ENCODE results near the gene RADX.
"Not testable (repeated sequence)": the region's sequence is repeated elsewhere in the genome, so short reads cannot be mapped to it uniquely, and the experiment has no call there.

The RADX gene, protein sequence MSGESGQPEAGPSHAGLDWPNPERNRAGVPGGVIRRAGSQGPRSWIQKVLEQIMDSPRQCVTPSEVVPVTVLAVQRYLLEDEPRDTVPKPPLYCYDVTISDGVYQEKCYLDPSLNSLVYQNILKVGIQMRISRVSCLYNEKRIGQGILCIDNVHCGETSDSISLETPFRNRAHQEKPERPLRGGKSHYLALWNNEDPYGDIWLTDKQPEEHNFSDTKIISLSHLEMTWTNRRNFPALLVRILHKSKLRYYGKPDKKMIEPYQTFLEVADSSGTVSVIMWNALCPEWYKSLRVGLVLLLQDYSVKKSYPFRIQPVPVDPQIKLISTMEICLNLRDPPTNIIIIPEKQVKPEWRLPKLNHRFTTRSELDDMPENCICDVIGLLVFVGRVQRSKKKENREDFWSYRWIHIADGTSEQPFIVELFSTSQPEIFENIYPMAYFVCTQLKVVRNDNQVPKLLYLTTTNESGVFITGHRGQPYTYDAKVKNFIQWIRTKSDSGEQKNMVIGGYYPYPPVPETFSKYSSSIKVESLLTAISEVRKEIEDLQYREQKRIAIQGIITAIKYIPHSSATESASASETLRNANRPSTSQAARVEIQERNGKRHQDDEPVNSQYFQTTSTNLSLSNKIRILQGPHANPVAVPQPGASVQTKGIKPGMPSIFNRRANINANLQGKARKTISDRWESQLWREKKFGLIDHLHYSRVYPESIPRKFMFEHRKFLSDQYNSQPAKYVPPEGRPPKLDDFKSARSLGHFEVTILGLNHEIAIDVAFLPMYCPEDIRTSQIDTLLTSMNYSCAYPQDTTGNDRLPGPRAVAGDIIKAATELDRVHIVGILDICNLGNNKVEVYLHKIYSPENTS

DNA sequence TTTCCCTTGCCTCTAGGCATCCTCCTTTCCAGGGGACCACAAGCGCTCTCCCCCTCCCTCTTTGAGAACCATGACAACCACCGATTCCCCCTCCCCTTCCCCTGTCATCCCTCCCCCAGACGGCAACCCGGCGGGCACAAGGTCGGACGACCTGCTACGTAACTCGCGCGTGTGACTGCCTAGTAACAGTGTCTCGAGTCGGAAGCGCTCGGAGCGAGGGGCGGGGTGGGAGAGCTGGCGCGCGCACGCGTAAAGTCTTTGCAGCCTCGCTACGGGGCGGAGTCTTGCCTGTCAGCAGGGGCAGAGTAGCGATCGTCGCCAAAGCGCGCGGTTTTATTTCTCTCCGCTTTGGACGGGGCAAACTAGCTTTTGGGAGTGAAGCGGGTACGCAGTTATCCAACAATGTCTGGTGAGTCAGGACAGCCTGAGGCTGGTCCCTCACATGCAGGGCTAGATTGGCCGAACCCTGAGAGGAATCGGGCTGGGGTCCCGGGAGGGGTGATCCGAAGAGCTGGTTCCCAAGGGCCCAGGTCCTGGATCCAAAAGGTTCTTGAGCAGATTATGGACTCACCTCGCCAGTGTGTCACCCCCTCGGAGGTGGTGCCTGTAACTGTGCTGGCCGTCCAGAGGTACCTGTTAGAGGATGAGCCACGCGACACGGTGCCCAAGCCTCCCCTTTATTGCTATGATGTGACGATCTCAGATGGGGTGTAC is at the start of gene RADX:
TSS of gene RADX (plus strand) at position 300 of the 714 bp plus-strand sequence. CDS start at position 403, 103 bp downstream.
- DNase-seq, result peak; percentile 89

DNA sequence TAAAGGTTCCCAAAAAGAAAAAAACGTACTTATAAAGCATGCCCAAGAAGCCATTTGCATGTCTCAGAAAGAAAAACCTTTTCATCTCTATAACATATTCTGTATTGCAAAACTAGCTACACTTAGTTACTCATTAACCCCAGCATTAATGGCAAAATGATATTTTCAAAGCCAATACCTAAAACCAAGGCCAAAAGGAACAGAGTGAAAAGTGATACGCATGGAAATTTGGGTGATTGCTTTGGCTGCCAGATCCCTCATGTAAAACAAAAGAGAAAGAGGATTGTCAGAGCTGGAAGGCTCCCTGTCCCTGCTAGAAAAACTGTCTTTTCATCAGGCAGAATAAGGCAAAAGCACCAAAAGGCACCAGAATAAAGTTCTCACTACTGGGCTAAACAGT is 46.8 kb upstream of the RADX start:
- no peak for DNase-seq

DNA sequence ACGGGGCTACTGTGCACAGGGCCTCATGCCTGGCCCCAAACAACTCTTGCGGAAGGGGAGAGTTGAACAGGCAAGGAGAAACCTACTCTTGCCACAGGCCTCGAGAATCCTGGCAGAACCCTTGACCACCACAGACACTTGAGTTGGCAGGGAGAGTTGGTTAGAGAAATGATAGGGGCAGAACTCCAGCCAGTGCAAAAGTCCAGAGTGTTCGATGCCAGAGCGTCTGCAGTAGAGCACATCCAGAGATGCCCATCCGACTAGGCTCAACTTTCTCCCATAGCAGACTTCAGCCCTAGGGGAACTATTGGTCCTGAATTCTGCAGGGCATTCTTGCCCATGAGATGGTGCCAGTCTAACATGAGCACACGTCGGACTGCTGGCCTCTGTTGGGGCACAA is 45.4 kb upstream of the RADX start:
- no peak for DNase-seq

DNA sequence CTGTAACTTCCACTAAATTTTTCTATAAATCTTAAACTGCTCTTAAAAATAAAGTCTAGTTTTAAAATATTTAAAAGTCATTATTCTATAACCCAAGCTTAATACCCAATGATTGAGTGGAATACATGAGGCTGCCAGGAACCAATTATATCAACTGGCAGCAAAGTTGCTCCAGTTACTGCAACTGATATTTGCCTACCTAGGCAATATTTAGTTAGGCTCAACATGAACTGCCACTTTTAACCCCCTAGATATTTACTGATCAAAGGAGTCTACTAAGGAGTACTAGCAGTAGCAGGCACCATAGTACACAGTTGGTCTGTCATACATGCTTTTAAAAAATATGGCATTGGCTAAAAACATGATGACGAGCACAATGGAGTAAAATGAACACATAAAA is 29.9 kb upstream of the RADX start:
- no peak for DNase-seq

DNA sequence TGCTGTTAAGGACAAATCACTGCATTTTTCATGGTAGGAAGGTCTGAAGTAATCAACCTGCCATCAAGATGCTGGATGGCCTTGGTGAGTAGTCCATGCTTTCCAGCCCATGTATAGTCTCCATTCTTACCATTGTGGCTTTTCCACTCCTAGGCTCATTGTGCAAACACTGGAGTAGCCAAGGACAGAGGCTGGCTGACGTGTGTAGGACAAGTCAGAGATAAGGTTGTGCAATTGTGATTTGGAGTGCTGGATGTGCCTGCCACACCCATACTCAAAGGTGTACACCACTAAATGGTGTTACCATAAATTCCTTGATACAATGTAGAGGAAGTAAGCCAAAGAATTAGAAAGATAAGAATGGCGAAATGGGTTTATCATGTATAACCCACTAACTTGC is 26.3 kb upstream of the RADX start:
- DNase-seq, result no peak

DNA sequence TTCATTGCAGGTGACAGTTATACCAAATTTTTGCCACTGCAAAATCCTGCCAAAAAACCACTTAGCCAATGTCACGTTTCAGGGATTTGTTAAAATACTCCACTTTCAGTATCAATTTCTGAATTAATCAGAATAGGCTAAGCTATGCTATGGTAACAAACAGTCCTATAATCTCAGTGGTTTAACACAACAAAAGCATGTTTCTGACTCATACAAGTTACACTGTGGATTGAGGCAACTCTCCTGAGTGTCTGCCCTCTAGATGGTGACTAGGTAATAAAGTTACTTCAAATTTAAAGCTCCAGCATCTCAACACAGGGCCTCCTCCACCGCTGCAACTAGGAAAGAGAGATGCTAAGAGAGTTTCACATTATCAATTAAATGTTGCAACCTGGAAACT is 23.0 kb upstream of the RADX start:
- no peak for DNase-seq

DNA sequence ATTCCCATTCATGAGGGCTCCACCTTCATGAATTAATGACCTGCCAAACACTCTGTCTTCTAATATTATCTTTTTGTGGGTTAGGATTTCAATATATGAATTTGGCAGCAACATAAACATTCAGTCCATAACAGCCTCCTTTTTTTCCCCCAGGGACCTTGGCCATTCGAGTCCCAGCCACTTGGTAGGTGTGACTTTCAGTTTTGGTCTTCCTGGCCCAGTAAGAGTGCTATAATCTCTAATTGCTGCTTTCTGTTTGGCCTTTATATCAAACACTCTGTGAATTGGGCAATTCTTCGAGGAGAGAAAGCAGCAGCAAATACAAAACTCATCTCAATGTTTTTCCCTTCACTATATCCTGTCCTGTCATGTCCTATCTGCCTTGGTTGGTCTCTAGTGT is 12.4 kb upstream of the RADX start:
- no peak for DNase-seq

DNA sequence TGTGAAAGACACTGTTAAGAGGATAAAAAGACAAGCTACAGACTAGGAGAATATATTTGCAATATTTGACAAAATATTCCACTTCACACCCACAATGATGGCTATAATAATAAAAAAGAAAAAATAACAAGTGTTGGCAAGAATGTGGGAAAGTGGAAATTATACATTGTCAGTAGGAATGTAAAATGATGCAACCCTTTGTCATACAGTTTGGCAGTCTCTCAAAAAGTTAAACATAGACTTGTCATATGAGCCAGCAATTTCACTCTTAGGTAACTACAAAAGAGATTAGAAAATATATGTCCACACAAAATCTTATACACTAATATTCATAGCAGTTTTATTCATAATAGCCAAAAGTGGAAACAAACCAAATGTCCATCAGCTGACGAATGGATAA is 5.2 kb upstream of the RADX start:
- no peak for DNase-seq

DNA sequence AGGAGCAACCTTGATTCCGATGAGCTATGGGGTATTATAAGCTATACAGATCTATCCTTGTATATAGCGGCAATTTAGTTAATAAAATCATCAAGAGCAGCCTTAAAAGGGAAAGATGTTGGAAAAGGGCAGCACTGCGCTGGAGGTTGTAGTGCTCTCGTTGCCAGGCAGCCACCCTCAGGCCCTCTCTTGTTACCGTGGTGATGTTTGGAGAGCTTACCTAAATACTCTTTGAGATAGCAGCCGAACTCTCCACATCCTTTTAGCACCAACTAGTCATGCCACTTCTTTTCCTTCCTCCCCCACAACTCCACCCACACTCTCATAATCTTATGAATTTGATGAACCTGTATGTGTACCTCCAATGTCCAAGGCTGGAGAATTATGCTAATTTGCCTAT is 3.8 kb upstream of the RADX start:
- no peak for DNase-seq

DNA sequence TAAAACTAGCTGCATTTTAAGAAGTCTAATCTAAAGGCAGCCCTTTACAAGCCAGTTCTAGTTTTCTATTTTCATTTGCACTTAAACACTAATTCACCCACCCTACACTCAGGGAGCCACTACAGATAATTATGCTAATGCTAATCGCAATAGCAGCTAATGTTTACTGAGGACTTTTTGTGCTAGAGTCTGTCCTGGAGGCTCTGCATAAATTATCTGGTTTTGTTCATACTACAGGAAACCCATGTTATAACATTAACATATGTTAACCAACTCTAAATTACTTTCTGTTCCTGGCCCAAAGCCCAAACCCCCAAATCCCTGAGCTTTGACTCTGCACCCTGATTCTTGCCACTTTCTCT is 480 bp upstream of the RADX start:
- no peak for DNase-seq

DNA sequence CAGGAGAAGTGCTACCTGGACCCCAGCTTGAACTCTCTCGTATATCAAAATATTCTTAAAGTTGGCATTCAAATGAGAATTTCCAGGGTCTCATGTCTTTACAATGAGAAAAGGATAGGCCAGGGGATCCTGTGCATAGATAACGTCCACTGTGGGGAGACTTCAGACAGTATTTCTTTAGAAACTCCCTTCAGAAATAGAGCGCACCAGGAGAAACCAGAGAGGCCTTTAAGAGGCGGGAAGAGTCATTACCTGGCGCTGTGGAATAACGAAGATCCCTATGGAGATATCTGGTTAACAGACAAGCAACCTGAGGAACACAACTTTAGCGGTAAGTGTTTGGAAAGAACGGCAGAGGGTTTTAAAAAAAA is 600 bp downstream of the RADX start:
- DNase-seq, result peak; percentile 30

DNA sequence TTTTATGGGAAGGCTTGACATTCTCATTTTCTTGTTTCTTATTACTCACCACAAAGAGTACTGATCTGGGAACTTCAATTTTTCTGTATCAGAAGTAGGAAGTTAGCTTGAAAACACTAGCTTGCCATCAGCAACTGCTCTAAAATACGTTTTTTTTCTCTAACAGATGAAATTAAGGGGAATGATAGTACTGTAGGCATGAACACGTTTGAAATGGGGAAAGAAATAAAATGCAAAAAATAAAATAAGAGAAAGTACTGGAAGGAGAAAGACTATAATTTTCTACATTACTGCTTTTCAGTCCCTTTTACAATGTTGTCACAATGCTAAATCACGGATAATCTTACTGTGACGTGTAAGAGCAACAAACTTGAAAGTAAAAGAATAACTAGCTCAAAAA is 1.5 kb downstream of the RADX start:
- DNase-seq, result no peak

DNA sequence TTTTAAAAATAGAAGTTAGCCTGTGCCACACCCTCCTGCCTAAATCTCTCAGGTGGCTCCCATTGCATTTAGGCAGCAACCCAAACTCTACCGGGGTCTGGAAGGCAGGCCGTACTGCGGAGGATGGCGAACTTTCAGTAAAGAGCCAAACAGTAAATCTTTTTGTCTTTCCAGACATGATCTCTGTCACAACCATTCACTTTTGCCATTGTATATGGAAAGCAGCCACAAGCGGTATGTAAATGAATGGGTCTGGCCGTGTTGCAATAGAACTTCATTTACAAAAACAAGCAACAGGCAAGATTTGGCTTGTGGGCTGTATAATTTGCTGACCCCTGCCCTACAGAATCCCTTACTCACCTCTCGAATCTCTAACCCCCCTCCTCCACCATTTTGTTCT is 3.3 kb downstream of the RADX start:
- no peak for DNase-seq

DNA sequence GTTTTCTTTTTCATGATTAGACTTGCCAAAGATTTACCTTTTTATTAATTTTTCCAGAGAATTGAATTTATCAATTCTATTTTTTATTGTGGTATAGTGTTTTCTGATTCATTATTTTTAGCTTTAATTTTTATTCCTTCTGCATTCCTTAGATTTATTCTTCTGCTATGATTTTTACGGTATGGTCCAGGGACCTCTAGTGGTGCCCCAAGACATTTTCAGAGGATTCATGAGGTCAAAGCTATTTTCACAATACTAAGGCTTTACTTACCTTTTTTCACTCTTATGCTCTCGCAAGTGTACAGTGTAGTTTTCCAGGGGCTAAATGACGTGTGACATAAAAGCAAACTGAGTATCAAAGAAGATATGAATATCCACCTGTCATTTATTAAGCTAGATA is 8.0 kb downstream of the RADX start:
- peak; percentile 18 for DNase-seq

DNA sequence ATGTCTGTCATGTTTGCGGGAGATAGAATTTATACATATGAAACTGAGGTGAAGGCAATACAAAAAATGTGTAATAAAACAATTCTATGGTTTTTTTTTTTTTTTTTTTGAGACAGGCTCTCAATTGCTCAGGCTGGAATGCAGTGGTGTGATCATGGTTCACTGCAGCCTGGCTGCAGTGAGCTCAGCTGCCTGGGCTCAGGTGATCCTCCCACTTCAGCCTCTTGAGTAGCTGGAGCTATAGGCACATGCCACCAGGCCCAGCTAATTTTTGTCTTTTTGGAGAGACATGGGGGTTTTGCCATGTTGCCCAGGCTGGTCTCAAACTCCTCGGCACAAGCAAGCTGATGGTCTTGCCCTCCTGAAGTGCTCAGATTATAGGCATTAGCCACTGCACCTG is 10.1 kb downstream of the RADX start:
- DNase-seq, result no peak

DNA sequence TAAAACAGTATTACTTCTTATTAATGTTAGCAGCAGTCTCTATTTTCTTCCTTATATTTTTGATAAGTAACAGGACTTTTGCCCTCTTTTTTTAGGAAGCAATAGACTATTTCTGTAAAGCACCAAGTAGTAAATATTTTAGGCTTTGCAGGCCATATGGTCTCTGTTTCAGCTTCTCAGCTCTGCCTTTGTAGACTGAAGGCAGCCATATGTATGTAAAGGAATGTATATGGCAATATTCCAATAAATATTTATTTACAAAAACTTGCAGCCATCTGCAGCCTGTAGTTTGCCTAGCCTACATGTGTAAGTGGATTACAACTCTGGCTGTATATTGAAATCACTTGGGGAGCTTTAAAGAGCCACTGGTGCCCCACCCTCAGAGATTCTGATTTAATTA is 15.0 kb downstream of the RADX start:
- DNase-seq, result no peak

DNA sequence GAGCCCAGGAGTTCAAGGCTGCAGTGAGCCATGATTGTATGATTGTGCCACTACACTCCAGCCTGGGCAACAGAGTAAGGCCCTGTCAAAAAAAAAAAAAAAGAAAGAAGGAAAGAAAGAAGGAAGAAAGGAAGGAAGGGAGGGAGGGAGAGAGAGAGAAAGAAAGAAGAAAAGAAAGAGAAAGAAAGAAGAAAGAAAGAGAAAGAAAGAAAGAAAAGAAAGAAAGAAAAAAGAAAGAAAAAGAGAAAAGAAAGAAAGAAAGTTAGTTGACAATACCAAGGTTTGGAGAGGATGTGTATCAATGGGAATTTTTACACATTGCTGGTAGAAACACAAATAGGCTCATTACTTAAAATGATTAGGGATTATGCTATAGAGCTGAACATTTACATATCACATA is 19.8 kb downstream of the RADX start:
- DNase-seq, result no peak

DNA sequence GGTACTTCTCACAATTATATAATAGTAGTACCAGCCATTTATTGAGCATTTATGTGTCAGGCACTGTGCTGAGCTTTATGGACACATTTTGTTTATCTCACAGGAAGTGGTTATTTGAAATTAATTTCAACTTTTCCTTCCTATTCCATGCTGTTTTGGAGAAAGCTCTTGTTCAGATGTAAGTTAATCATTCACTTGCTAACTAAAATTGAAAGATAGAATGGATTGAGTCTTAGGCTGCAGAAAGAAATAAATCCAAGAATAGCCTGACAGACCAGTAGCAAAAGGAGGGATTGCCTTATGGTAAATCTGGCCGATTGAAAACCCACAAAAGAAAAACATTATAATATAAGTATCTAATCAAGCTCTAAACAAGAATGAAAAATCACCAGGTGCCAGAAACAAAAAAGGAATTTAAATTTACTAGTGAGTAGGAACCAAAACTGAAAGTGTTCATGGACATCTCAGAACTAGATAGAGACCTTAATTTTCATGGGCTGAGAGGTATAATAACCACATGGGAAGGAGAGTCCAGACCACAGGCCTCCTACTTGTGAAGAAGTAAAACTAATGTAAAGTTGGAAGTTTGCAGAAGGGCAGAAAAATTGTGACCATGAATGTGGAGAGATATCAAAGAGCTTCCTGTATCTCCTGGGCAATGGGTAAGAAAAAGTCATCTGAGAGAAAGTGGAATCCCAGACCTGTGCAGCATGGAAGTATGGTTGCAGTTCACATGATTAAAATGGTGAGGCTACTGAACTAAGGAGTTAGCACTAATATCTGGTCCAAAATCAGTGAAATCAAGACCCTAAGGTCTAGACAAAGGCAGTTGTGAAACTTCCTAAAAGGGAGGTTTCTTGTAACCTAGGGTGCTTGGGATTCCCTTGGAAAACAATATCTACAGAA is 38.0 kb downstream of the RADX start:
- no peak for DNase-seq

DNA sequence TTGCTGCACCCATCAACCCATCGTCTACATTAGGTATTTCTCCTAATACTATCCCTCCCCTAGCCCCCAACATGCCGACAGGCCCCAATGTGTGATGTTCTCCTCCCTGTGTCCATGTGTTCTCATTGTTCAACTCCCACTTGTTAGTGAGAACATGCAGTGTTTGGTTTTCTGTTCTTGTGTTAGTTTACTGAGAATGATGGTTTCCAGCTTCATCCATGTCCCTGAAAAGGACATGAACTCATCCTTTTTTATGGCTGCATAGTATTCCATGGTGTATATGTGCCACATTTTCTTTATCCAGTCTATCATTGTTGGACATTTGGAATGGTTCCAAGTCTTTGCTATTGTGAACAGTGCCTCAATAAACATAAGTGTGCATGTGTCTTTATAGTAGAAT is 41.8 kb downstream of the RADX start:
- not testable (repeated sequence) for DNase-seq

DNA sequence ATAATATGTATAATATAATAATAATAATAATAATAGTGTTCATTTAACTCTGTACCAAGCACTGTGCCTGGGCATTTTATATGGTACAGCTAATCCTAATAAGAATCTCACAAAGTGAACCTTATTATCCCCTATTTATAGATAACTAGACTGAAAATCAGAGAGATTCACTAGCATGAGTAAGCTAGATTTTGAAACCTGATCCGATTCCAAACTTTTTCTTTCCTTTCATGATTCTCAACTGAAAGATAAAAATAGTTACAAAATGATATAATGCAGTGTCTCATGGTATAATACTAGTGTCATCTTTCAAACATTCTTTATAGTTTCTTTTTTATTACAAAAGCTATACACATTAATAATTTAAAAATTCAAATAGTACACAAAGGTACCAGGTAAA is 58.9 kb downstream of the RADX start:
- DNase-seq, result no peak

DNA sequence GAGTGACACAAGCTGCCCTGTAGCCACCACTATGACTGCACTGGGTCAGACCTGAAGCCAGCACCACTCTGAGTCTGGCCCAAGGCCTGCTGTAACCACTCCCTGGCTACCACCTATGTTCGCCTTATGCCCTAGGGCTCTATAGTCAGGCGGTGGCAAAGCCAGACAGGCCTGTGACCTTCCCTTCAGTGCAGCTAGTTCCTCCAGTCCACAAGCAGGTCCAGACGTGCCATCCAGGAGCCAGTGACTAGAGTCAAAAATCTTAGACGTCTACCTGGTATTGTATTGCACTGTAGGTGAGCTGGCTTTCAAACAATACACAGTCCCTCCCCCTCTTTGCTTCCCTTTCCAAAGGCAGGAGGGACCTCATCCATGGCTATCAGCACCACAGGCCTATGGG is 60.7 kb downstream of the RADX start:
- DNase-seq, result no peak

DNA sequence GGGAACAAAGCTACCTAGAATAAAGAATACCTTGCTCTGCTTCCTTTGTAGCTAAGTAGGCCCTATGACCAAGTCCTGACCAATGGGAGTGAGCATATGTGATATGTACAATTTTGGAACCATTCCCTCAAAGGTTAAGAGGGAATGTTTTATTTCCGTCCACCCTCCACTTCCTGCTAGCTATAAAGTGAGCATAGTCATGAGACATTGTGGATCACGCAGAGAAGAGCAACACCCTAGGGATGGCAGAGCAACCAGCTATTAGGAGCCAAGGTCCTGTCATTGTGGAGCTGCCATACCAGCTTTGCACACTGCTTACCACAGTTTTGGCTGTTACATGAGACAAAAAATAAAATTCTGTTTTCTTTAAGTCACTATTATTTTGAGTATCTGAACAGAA is 68.9 kb downstream of the RADX start:
- DNase-seq, result no peak

DNA sequence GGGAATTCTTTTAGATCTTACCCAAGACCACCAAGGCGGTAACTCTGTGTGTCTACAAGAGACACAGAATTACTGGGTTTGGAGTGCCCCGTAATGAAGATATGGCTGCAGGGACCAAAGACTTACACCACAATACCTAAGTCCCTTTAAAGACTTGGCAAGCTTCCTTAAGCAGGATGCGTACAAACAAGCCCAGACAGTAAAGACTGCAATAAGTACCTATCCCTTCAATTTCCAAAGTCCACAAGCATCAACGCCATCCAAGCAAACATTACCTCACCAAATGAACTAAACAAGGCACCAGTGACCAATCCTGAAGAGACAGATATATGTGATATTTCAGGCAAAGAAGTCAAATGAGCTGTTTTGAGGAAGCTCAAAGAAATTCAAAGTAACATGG is 72.4 kb downstream of the RADX start:
- DNase-seq, result no peak

Data from hematopoietic multipotent progenitor cell treated with erythropoietin and hydrocortisone succinate and interleukin-3 and kit ligand, for 6 days (in vitro differentiated cells).